ENCODE data around the gene CAT.
"Not testable (repeated sequence)": the region's sequence is repeated elsewhere in the genome, so short reads cannot be mapped to it uniquely, and the experiment has no call there.

Gene CAT

DNA sequence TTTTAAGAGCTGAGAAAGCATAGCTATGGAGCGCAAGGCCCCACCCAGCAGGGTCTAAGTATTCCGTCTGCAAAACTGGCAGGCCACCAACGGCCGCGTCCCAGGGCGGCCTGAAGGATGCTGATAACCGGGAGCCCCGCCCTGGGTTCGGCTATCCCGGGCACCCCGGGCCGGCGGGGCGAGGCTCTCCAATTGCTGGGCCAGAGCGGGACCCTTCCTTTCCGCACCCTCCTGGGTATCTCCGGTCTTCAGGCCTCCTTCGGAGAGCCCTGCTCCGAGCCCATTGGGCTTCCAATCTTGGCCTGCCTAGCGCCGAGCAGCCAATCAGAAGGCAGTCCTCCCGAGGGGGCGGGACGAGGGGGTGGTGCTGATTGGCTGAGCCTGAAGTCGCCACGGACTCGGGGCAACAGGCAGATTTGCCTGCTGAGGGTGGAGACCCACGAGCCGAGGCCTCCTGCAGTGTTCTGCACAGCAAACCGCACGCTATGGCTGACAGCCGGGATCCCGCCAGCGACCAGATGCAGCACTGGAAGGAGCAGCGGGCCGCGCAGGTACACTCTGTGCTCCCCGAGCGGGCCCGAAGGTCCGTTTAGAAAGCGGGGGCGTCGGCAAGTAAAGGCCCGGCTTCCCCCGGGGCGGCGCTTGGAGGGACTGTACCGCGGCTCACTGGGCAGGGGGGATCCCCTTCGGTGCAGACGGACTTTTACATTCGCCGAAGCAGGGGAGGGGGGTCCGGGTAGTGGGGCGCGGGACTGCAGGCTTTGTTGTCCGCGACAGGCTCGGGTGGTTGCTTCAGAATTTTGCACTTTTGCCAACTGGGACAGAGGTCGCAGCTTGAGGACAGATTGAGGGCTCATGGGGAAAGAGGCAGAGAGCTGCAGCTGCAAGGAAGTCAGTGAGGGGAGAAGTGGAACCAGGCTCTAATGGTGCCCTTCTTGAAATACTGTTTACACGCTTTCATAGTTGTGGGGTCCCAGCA, at the start of gene CAT:
Gene CAT (plus strand): TSS at position 406 of the 979 bp plus-strand sequence. CDS start 80 bp downstream, at position 486.
- DNase-seq = peak; percentile 97

- no peak for DNase-seq
Measured at GRCh38 chr11:34394771-34395300, 43.9 kb upstream of the CAT start.

DNA sequence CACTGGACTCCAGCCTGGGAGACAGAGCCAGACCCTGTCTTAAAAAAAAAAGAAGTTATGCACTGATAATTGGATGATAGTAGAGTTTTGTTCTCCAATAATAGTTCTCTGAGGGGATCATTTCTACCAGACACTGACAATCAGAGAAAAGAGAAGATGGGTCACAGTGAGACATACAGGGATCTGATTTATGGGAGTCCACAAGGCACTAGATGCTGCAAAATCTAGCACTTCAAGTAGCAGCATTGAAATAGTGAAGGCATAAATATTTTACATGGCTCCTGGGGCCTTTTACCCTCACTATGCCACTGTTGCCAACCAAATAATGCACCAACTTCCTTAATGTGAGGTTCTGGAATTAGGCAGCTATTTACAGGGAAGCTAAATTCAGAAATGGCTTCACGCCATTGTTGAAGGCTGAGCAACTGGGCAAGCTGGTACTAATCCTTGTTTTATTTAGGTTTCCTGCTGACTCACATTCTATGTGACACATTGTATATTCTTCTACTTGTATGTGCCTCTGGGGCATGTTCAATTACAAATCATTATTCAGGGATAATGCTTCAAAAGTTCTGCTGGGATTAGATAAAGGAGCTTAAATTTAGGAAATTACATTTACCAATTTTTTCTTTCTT, 42.7 kb upstream of the CAT start:
- no peak for DNase-seq

DNA sequence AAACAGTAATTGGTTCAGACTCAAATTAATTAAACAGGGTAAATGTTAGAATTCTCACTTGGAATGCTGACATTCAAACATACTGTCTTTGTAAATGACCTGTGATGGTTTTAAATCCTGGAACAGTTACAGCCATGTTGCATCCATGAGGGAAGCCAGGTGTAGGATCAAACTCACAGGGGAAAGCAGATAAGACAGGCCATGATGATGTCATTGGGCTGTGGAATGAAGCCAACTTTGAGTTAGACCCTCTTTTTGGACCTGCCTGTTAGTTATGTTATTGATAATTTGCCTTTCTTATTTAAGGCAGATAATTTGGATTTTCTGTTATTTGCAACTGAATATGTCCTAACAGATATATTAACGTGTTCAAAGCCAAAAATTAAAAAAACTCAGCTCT, 41.6 kb upstream of the CAT start:
- no peak for DNase-seq

- DNase-seq = no peak
Measured at GRCh38 chr11:34397811-34398210, 40.9 kb upstream of the CAT start.

DNA sequence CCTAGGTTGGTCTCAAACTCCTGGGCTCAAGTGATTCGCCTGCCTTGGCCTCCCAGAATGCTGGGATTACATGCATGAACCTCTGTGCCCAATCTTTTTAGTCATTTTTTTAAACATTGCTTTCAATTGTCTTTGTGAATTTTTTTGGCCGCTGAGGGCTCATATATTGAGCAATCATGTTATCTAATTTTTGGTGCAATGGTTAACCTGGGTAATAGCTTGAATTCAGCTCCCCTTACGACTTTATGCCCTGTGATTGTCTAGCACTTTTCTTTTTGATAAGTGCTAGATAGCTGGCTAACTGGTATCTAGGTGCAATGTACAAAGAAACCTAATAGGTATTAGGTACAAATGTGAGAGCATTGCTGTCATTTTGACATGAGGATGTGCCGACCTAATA, 35.3 kb upstream of the CAT start:
- no peak for DNase-seq

DNA sequence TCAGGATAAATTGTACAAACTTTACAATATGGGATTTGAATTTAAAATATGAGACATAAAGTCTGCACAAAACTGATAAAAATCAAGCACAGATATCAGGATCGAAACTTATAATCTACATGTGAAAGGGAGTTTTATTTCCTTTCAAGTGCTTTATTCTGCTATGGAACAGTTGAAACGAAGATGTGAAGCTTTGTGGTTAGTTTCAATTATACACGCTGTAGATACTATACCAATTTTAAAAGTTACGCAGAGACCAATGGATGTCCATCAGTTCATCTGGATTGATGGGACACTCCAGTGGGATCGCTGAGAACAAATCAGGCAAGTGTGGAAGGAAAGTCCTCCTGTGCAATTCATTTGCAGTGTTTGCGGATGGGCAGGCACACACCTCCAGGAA, 34.5 kb upstream of the CAT start:
- no peak for DNase-seq

GRCh38 chr11:34405079-34405858, 33.5 kb upstream of the CAT start:
- no peak for DNase-seq

GRCh38 chr11:34406413-34406812, 32.3 kb upstream of the CAT start:
- no peak for DNase-seq

GRCh38 chr11:34407121-34407813, 31.5 kb upstream of the CAT start:
- no peak for DNase-seq

DNA sequence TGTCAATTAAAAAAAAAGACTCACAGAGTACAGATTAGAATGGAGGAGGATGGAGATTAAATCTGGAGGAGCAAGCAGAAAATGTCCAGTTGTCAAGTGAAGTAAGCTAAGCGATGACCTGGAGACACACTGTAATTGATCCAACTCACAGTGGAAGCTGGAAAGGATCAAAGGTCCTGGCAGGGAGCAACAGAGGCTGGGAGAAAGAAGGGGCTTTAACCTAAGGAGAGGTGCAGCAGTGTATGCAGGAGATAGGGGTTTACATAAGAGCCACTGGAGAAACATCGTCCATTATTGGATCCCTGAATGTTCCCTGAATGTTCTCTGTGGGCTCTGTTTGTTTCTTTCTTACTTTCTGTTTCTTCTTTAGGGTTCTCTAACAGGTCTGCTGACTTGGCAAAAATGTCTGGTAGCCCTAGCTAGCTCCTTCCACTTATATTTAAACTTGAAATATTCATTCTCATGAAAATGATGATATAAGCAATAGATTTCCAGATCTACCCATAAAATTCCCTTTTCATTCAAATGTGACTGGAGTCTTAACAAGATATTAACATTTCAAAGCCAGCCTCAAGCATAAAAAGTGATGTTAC, 30.1 kb upstream of the CAT start:
- DNase-seq = no peak

DNA sequence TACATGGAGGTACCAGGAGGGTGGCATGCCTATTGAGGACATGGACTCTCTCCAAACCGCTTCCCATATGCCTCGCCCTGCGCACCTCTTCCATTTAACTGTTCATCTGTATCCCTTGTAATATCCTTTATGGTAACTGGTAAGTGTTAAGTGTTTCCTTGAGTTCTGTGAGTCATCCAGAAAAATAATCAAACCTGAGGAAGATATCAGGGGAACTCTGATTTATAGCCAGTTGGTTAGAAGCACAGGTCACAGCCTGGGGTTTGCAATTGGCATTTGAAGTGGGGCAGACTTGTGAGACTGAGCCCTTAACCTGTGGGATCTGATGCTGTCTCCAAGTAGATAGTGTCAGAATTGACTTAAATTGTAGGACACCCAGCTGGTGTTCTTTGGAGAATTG, 27.6 kb upstream of the CAT start:
- no peak for DNase-seq

DNA sequence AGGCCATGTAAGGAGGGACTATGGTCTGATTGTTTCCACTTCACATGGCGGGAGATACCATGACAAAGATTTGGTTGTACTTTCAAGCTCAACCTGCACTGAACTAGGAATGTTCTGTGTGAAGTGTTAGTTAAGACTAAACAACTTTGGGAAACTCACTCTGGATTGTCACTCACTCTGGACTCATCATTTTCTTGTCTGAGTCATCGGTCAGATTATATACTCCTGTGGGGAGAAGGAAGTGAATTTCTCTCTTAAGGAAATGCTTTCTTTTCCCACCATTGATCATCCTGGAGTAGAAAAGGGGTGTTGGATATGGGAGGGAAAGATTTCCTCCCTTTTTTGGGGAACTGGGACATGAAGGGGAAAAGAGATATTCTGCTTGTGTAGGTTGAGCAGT, 26.9 kb upstream of the CAT start:
- no peak for DNase-seq

- no peak for DNase-seq
Measured at GRCh38 chr11:34413263-34413662, 25.5 kb upstream of the CAT start.

- DNase-seq = no peak
Measured at GRCh38 chr11:34415538-34415937, 23.2 kb upstream of the CAT start.

DNA sequence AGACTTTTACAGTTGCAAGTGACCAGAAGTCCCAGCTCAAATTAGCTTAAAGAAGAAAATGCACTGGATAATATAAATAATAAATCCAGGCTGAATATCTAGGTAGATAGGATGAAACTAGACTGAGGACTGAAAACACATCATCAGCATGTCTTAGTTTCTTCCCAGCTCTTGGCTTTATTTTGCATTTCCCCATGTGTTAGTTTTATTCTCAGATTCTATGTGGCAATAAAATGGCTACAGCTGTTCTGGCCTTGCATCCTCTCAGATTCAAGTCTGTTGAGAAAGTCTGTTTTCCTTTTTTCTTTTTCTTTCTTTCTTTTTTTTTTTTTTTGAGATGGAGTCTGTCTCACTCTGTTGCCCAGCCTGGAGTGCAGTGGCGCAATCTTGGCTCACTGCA, 22.6 kb upstream of the CAT start:
- DNase-seq = no peak

GRCh38 chr11:34416766-34417165, 22.0 kb upstream of the CAT start:
- no peak for DNase-seq

DNA sequence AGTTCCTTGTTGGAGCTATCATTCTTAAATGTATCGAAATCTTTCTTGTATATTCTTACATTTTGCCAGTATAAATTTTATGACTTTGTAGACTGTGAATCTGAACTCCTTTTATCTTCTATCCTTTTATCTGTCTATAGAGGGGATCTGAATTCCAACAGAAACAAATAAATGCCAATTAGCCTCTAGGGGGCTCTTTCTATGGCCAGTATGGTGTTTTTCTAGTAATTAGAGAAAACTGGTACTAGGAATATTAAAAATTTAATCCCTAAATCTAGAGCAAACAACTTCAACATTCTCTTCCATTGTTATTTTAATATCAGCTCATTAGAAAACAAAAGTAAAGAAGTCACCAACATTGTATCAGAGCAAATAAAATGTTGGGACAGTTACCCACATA, 21.5 kb upstream of the CAT start:
- DNase-seq = no peak

GRCh38 chr11:34419158-34419557, 19.6 kb upstream of the CAT start:
- no peak for DNase-seq

DNA sequence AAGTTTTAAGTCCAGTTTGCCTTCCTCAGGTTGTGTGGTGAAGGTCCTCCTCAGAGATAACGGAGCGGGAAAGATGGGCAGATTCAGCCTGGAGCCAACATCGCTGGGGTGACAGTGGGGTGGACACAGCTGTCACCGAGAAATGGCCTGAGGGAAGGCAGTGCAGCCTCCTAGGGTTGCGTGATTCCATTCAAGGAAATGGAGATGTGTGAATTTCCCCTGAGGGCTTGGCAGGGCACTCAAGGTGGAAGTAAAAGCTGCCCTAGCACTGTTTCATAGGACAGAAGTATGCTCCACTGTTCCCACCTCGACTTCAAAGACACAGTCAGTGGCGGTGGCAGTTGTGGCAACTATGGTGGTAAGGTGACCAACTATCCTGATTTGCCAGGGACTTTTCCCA, 15.4 kb upstream of the CAT start:
- no peak for DNase-seq

DNA sequence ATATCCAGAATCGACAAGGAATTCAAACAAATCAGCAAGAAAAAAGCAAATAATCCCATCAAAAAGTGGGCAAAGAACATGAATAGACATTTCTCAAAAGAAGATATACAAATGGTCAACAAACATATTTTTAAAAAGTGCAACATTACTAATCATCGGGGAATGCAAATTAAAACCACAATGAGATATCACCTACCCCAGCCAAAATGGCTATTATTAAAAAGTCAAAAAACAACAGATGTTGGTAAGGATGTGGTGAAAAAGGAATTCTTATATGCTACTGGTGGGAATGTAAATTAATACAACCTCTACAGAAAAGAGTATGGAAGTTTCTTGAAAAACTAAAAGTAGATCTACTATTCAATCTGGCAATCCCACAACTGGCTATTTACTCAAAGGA, 13.9 kb upstream of the CAT start:
- DNase-seq = not testable (repeated sequence)

- no peak for DNase-seq
Measured at GRCh38 chr11:34425360-34425759, 13.4 kb upstream of the CAT start.
